Endodermal cell (in vitro differentiated cells): Measurements from ENCODE around the gene TES. TPM values are rescaled to one million over a fixed set of nuclear protein-coding genes. Genes with fewer than 3 reads are reported as not detected.

Source experiments
- DNase-seq: peaks from one replicate; pipeline ENCODE4 v3.0.0-alpha.2; 2017
- H3K27ac ChIP-seq: 2 replicates; pipeline ENCODE4 v1.5.1; 2013; ENCODE audit warnings: mild to moderate bottlenecking, low read depth, low read length, moderate library complexity
- H3K27me3 ChIP-seq: 2 replicates; pipeline ENCODE4 v1.6.1; 2013; ENCODE audit warnings: mild to moderate bottlenecking, low read length, moderate library complexity; ENCODE audit not compliant: insufficient read depth, control insufficient read depth, poor library complexity, severe bottlenecking
- H3K36me3 ChIP-seq: 2 replicates; pipeline ENCODE4 v1.7.0; 2013; ENCODE audit warnings: mild to moderate bottlenecking, low read length, moderate library complexity; ENCODE audit not compliant: control insufficient read depth, insufficient read depth
- H3K4me1 ChIP-seq: one replicate; pipeline ENCODE4 v1.7.0; 2013; ENCODE audit warnings: low read length; ENCODE audit not compliant: control insufficient read depth, insufficient read depth
- H3K4me3 ChIP-seq: 2 replicates; pipeline ENCODE4 v1.5.1; 2013; ENCODE audit warnings: mild to moderate bottlenecking, low read length, moderate library complexity
- H3K9ac ChIP-seq: 2 replicates; pipeline ENCODE4 v1.6.1; 2013; ENCODE audit warnings: mild to moderate bottlenecking, low read length, moderate library complexity; ENCODE audit not compliant: poor library complexity, severe bottlenecking; ENCODE audit errors: extremely low read depth
- H3K9me3 ChIP-seq: 2 replicates; pipeline ENCODE4 v1.6.1; 2013; ENCODE audit warnings: mild to moderate bottlenecking, low read length, moderate library complexity; ENCODE audit not compliant: control insufficient read depth
- H3K27ac Mint-ChIP-seq: 2 replicates; pipeline ENCODE4 v1.8.0; 2020; ENCODE audit warnings: mixed read lengths
- H3K27me3 Mint-ChIP-seq: 2 replicates; pipeline ENCODE4 v1.8.0; 2021; ENCODE audit warnings: mild to moderate bottlenecking, mixed read lengths; ENCODE audit not compliant: insufficient read depth
- H3K36me3 Mint-ChIP-seq: 2 replicates; pipeline ENCODE4 v1.8.0; 2020; ENCODE audit warnings: low read depth, mixed read lengths
- H3K4me1 Mint-ChIP-seq: 2 replicates; pipeline ENCODE4 v1.8.0; 2020; ENCODE audit warnings: mixed read lengths
- H3K4me3 Mint-ChIP-seq: 2 replicates; pipeline ENCODE4 v1.8.0; 2020; ENCODE audit warnings: mild to moderate bottlenecking, moderate library complexity, mixed read lengths
- H3K9me3 Mint-ChIP-seq: 2 replicates; pipeline ENCODE4 v1.8.0; 2020; ENCODE audit warnings: mild to moderate bottlenecking, mixed read lengths
- CTCF ChIP-seq: fragments of 200-600 bp; sonication (generic); conservative IDR thresholded peaks from 2 replicates; pipeline ENCODE4 v1.5.0; 2021; ENCODE audit warnings: antibody characterized with exemption, mild to moderate bottlenecking
- WGBS, 2 experiments: methylation state at CpG; one replicate each; pipeline versions ENCODE4 v1.1.5 to v1.1.7; 2013; ENCODE audit warnings: missing lambda C conversion rate in 2 of 2, mixed read lengths in 1 of 2; ENCODE audit not compliant: insufficient coverage in 1 of 2, insufficient read length in 1 of 2; 5-methylcytosine and 5-hydroxymethylcytosine counted together
- total RNA-seq, 2 donors: library from RNA; stranded (reverse); fragmentation: NEBNext Ultra II Directional in 1 of 2; extraction: Animal tissue kit (Norgen Biotek cat#: 25700) in 1 of 2; gene quantifications; 2 replicates in 1 of 2; 3 replicates in 1 of 2; pipeline ENCODE4 v1.2.1, GENCODE V29; 2021

The TES gene
- total RNA-seq, 2 donors from 2014 or later: 23.1 to 31.0 TPM

- no peak for TF ChIP-seq CTCF
- no peak overlapping the region for H3K27ac ChIP-seq
- no peak for DNase-seq
- H3K9ac ChIP-seq: no peak overlapping the region
- Mint-ChIP-seq H3K4me1 (no peaks in the 10 kb centered on the region), H3K9me3 (no peaks in the 10 kb centered on the region), H3K27me3 (no peaks in the 10 kb centered on the region), H3K27ac (no peak overlapping the region), H3K36me3 (peaks cover 28% of the 10 kb centered on the region), H3K4me3 (no peak overlapping the region)
- H3K27me3 ChIP-seq: no peaks in the 10 kb centered on the region
- H3K36me3 ChIP-seq: peaks cover 41% of the 10 kb centered on the region
- 97% methylated on average over 5 of the region's 5 CpGs for WGBS, 2 experiments
- H3K9me3 ChIP-seq: no peaks in the 10 kb centered on the region
- H3K4me3 ChIP-seq: no peak overlapping the region
- no peaks in the 10 kb centered on the region for H3K4me1 ChIP-seq
These were observed 41.3 kb downstream of the TES start for GRCh38 chr7:116251675-116252074.

- peaks cover 42% of the 10 kb centered on the region for H3K36me3 ChIP-seq
- no peaks in the 10 kb centered on the region for H3K9me3 Mint-ChIP-seq
- H3K27me3 ChIP-seq: no peaks in the 10 kb centered on the region
- no peak for DNase-seq
- no peak overlapping the region for H3K27ac Mint-ChIP-seq
- H3K36me3 Mint-ChIP-seq: peaks cover 26% of the 10 kb centered on the region
- no peak overlapping the region for H3K4me3 Mint-ChIP-seq
- H3K27ac ChIP-seq: no peak overlapping the region
- no peaks in the 10 kb centered on the region for H3K4me1 ChIP-seq
- 89 to 92% methylated on average over 2 to 3 of the region's 3 CpGs for WGBS, 2 experiments
- no peak overlapping the region for H3K9ac ChIP-seq
- TF ChIP-seq CTCF: no peak
- H3K9me3 ChIP-seq: no peaks in the 10 kb centered on the region
- H3K4me1 Mint-ChIP-seq: no peaks in the 10 kb centered on the region
- no peaks in the 10 kb centered on the region for H3K27me3 Mint-ChIP-seq
- no peak overlapping the region for H3K4me3 ChIP-seq
These were observed 41.9 kb downstream of the TES start for GRCh38 chr7:116252249-116252648.

DNA sequence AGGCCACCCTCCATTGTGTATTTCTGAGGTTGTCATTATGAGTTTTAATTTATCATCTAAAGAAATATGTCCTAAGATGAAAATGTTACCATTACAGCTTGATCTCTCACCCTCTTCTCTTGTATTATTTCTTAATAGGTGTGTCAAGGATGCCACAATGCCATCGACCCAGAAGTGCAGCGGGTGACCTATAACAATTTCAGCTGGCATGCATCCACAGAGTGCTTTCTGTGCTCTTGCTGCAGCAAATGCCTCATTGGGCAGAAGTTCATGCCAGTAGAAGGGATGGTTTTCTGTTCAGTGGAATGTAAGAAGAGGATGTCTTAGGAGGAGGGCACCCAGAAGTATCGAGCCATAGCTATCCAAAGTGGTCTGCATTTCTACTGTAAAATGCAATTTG lies 46.8 kb downstream of the TES start:
- no peak overlapping the region for H3K27ac Mint-ChIP-seq
- H3K4me3 Mint-ChIP-seq: no peak overlapping the region
- no peaks in the 10 kb centered on the region for H3K27me3 ChIP-seq
- H3K9me3 Mint-ChIP-seq: no peaks in the 10 kb centered on the region
- H3K9ac ChIP-seq: no peak overlapping the region
- H3K4me1 ChIP-seq: no peaks in the 10 kb centered on the region
- no peak overlapping the region for H3K27ac ChIP-seq
- H3K27me3 Mint-ChIP-seq: no peaks in the 10 kb centered on the region
- no peak for DNase-seq
- H3K4me1 Mint-ChIP-seq: no peaks in the 10 kb centered on the region
- peaks cover 16% of the 10 kb centered on the region for H3K36me3 Mint-ChIP-seq
- H3K36me3 ChIP-seq: peaks cover 27% of the 10 kb centered on the region
- no peak overlapping the region for H3K4me3 ChIP-seq
- H3K9me3 ChIP-seq: no peaks in the 10 kb centered on the region
- WGBS, 2 experiments: 96 to 100% methylated on average over 3 of the region's 3 CpGs
- TF ChIP-seq CTCF: no peak
